Peyer's patch (tissue), 4 donors: ENCODE measurements around the gene FAM219B. TPM values are rescaled to one million over a fixed set of nuclear protein-coding genes. Genes with fewer than 3 reads are reported as not detected.

ENCODE experiments used
- DNase-seq, 3 donors: peaks; one replicate each; pipeline ENCODE4 v3.0.0-alpha.2; 2017 to 2019
- H3K27ac ChIP-seq, 4 donors: fragments of 200-600 bp; sonication (generic); one replicate each; pipeline ENCODE4 v1.5.1; 2016 to 2019
- H3K27me3 ChIP-seq, 2 donors: fragments of 200-600 bp; sonication (generic); one replicate each; pipeline ENCODE4 v1.5.1; 2019
- H3K36me3 ChIP-seq, 3 donors: fragments of 200-600 bp; sonication (generic); one replicate each; pipeline ENCODE4 v1.5.1; 2016 to 2019
- H3K4me1 ChIP-seq, 4 donors: fragments of 200-600 bp; sonication (generic); one replicate each; pipeline ENCODE4 v1.5.1; 2016 to 2019
- H3K4me3 ChIP-seq, 4 donors: fragments of 200-600 bp; sonication (generic); 1 replicate in 3 of 4; 2 replicates in 1 of 4; pipeline ENCODE4 v1.5.1; 2016 to 2019; ENCODE audit warnings: mild to moderate bottlenecking in 1 of 4
- H3K9me3 ChIP-seq, 4 donors: fragments of 200-600 bp; sonication (generic); one replicate each; pipeline ENCODE4 v1.5.1; 2016 to 2019; ENCODE audit warnings: mild to moderate bottlenecking in 1 of 4
- CTCF ChIP-seq, 6 experiments: fragments of 450-650 bp in 4 of 6; fragments of 200-600 bp in 2 of 6; sonication (generic) in 1 of 6; IDR thresholded peaks; one replicate each; pipeline ENCODE4 v1.5.1; 2017 to 2019; ENCODE audit warnings: antibody characterized with exemption in 6 of 6, mild to moderate bottlenecking in 3 of 6, moderate library complexity in 1 of 6
- POLR2A ChIP-seq, 2 donors: fragments of 450-650 bp; IDR thresholded peaks; one replicate each; pipeline ENCODE4 v1.5.1; 2017; ENCODE audit warnings: antibody characterized with exemption in 2 of 2, mild to moderate bottlenecking in 2 of 2, moderate library complexity in 2 of 2
- total RNA-seq, 4 donors: library from RNA; depleted of rRNA; stranded (reverse); fragments of >200 nt; gene quantifications; one replicate each; pipeline ENCODE4 v1.1.0, GENCODE V29; 2016

Gene FAM219B
- total RNA-seq, 4 donors from 2014 or later, result 48.7 to 76.5 (median 57.6) TPM

GRCh38 chr15:74892931-74893330, 13.7 kb downstream of the FAM219B start:
- Histone ChIP-seq H3K27ac (peak overlapping the region in 2 of 4 donors; percentile 38 to 90), H3K4me3 (no peak overlapping the region), H3K36me3 (peaks cover 0 to 22% (median 0%) of the 10 kb centered on the region in 3 donors), H3K27me3 (no peaks in the 10 kb centered on the region), H3K4me1 (peaks cover 0 to 40% (median 7%) of the 10 kb centered on the region in 4 donors), H3K9me3 (no peaks in the 10 kb centered on the region)
- DNase-seq, result no peak
- TF ChIP-seq CTCF (IDR thresholded peaks at IDR 0.05) (no peak), POLR2A (IDR thresholded peaks at IDR 0.05) (no peak)

DNA sequence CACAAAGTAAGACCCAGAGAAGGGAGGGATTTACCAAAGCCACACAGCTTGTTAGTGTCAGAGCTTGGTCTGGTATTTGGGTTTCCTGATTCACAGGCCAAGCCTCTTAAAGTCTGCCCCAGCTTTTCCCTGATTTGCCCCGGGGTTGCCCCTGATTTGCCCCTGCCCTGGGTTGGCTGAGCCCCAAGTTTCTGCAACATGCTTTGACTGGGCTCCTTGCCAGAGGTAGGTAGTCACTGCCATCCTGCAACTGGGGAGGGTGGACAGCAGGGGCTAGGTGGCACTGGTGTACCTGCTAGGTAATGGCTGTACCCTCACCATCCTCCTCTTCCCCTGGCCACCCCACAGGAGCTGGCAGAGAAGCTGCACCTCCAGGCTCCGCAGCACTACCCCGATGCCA, 14.3 kb downstream of the FAM219B start:
- Histone ChIP-seq H3K4me3 (no peak overlapping the region), H3K4me1 (peaks cover 0 to 40% (median 7%) of the 10 kb centered on the region in 4 donors), H3K27me3 (no peaks in the 10 kb centered on the region), H3K9me3 (no peaks in the 10 kb centered on the region), H3K27ac (peak overlapping the region in 2 of 4 donors; percentile 75 to 90), H3K36me3 (peaks cover 0 to 22% (median 0%) of the 10 kb centered on the region in 3 donors)
- DNase-seq, result peak in 2 of 3 donors; percentile 64 to 69
- peak in 3 of 6 experiments; percentile 21 to 26 (median 25) for TF ChIP-seq CTCF (IDR thresholded peaks at IDR 0.05)
- TF ChIP-seq POLR2A (IDR thresholded peaks at IDR 0.05), result no peak

- H3K9me3 ChIP-seq, result no peaks in the 10 kb centered on the region
- peak overlapping the region in 3 of 4 donors; percentile 71 to 90 (median 85) for H3K27ac ChIP-seq
- peak in 2 of 3 donors; percentile 89 to 92 for DNase-seq
- no peak for TF ChIP-seq CTCF (IDR thresholded peaks at IDR 0.05)
- TF ChIP-seq POLR2A (IDR thresholded peaks at IDR 0.05), result peak in 1 of 2 donors; percentile 39
- peaks cover 0 to 19% (median 0%) of the 10 kb centered on the region in 3 donors for H3K36me3 ChIP-seq
- peak overlapping the region in 1 of 4 donors; percentile 14 for H3K4me3 ChIP-seq
- peaks cover 0 to 40% (median 7%) of the 10 kb centered on the region in 4 donors for H3K4me1 ChIP-seq
- H3K27me3 ChIP-seq, result no peaks in the 10 kb centered on the region
Observed at GRCh38 chr15:74891469-74891868, 15.2 kb downstream of the FAM219B start.

DNA sequence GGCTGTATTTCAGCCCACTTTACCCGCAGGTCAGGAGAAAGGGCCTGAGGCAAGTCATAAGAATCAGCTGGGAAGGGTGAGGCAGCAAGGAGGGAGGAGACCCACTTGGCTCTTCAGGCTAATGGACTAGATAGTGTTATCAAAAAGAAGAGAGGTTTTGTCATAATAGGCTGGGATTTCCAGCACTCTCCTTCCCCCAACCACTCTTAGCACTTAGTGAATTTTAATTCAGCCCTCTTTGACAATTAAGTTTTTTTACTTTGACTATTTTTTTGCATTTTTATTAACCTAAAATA, 16.0 kb downstream of the FAM219B start:
- no peaks in the 10 kb centered on the region for H3K9me3 ChIP-seq
- peak overlapping the region; percentile 61 to 89 (median 75) for H3K4me3 ChIP-seq
- H3K27me3 ChIP-seq, result no peaks in the 10 kb centered on the region
- peaks cover 0 to 40% (median 7%) of the 10 kb centered on the region in 4 donors for H3K4me1 ChIP-seq
- no peak for TF ChIP-seq CTCF (IDR thresholded peaks at IDR 0.05)
- H3K36me3 ChIP-seq, result peaks cover 0 to 13% (median 0%) of the 10 kb centered on the region in 3 donors
- H3K27ac ChIP-seq, result peak overlapping the region; percentile 71 to 90 (median 86)
- DNase-seq, result no peak

DNA sequence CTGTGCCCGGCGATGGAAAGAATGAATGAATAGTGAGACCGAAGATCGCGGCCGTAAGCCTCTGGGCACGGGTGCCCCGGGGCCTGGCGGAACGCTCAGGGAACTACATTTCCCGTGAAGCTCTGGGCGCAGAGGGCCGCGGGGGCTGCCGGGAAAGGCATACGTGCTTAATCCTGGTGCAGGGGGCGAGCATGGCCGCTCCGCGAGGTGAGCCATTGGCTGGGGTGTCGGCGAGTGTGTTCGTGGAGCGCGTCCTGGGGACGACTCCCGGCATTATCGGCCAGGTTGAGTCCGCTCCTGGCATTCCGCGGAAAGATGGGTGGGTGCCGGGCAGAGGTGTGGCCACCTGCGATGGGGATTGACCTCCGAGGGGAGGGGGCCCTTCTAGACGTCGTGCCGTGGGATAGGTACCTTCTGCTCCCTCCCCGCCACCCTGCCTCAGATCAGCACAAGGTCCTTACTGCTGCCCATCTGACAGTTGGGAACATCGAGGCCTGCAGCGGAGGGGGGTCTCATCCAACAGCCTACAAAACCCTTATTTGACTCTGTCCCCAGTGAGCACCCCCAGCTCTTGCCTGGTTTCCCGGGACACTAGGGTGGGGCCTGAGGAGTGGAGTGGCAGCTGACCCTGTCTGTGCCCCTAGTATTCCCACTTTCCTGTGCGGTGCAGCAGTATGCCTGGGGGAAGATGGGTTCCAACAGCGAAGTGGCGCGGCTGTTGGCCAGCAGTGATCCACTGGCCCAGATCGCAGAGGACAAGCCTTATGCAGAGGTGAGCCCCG, 16.6 kb downstream of the FAM219B start, which contains the start of gene MPI:
MPI (plus strand) TSS at position 160 of the 782 bp plus-strand sequence; CDS start at position 192, 32 bp downstream.
- no peaks in the 10 kb centered on the region for H3K27me3 ChIP-seq
- DNase-seq, result peak; percentile 83 to 93 (median 87)
- peaks cover 0 to 13% (median 0%) of the 10 kb centered on the region in 3 donors for H3K36me3 ChIP-seq
- H3K27ac ChIP-seq, result peak within 1 kb of the TSS; percentile 71 to 90 (median 86)
- H3K9me3 ChIP-seq, result no peaks in the 10 kb centered on the region
- TF ChIP-seq CTCF (IDR thresholded peaks at IDR 0.05), result peak in 4 of 6 experiments; percentile 7 to 50 (median 37)
- TF ChIP-seq POLR2A (IDR thresholded peaks at IDR 0.05), result peak; percentile 51 to 74
- peak within 1 kb of the TSS; percentile 61 to 89 (median 75) for H3K4me3 ChIP-seq
- peaks cover 0 to 40% (median 7%) of the 10 kb centered on the region in 4 donors for H3K4me1 ChIP-seq
